Endothelial cell of umbilical vein (primary cell): Measurements from ENCODE around the gene GABRR2. TPM values are rescaled to one million over a fixed set of nuclear protein-coding genes. Genes with fewer than 3 reads are reported as not detected.

ENCODE experiments used
- BruUV-seq: library from RNA; stranded (reverse); fragments of 400-500 nt; replicated peaks from 2 replicates; lab custom pipeline; 2021; lab: Mats Ljungman, UMichigan
- CTCF ChIA-PET: fragments of 300-600, 350-600 bp; sonication (Branson Sonifier 250); formaldehyde crosslinking; loops from one replicate; lab custom pipeline; 2021; ENCODE audit warnings: antibody characterized with exemption, inconsistent platforms; lab: Charles Lee
- POLR2A ChIA-PET: fragments of 300-600, 350-600 bp; sonication (Branson Sonifier 250); formaldehyde crosslinking; loops from one replicate; lab custom pipeline; 2021; ENCODE audit warnings: antibody characterized with exemption, inconsistent platforms; lab: Charles Lee
- DNase-seq: peaks from one replicate; pipeline ENCODE4 v3.0.0-alpha.2; 2011; ENCODE audit warnings: low read depth, low spot score
- FAIRE-seq: peaks from 2 replicates; lab custom pipeline; 2011; peaks lifted over from hg19 to GRCh38; lab: Jason Lieb, UNC
- H2AFZ ChIP-seq: 2 replicates; pipeline ENCODE4 v1.6.0; 2012; ENCODE audit warnings: low read depth, low read length, control low read depth, inconsistent platforms
- H3K27ac ChIP-seq: 2 replicates; pipeline ENCODE4 v1.5.1; 2011; ENCODE audit warnings: low read depth, mild to moderate bottlenecking, control low read depth, low read length, moderate library complexity; ENCODE audit not compliant: insufficient read depth
- H3K27me3 ChIP-seq, 2 experiments: 2 replicates each; pipeline versions ENCODE4 v1.6.0 to v1.6.1; 2011; ENCODE audit warnings: low read length in 2 of 2, mixed read lengths in 1 of 2; ENCODE audit not compliant: control insufficient read depth in 2 of 2, insufficient read depth in 2 of 2
- H3K36me3 ChIP-seq, 2 experiments: 2 replicates in 1 of 2; 3 replicates in 1 of 2; pipeline ENCODE4 v1.5.1; 2011; ENCODE audit warnings: low read length in 2 of 2, mild to moderate bottlenecking in 1 of 2, moderate library complexity in 1 of 2; ENCODE audit not compliant: control insufficient read depth in 2 of 2, insufficient read depth in 2 of 2; ENCODE audit errors: extremely low read depth in 1 of 2
- H3K4me1 ChIP-seq: 3 replicates; pipeline ENCODE4 v1.5.1; 2011; ENCODE audit warnings: mild to moderate bottlenecking, low read length; ENCODE audit not compliant: control insufficient read depth, insufficient read depth; ENCODE audit errors: extremely low read depth
- H3K4me2 ChIP-seq: 2 replicates; pipeline ENCODE4 v1.6.1; 2011; ENCODE audit warnings: low read length, control low read depth, mixed read lengths; ENCODE audit not compliant: insufficient read depth
- H3K4me3 ChIP-seq, 3 experiments: fragments of 200-600 bp in 1 of 3; sonication (generic), shearing (Covaris generic) in 1 of 3; replicated peaks in 1 of 3; 2 replicates each; pipeline ENCODE4 v1.5.1; 2011 to 2016; ENCODE audit warnings: control low read depth in 3 of 3, low read length in 3 of 3, mild to moderate bottlenecking in 2 of 3, inconsistent platforms in 1 of 3, low read depth in 1 of 3, moderate library complexity in 1 of 3; ENCODE audit not compliant: insufficient read depth in 1 of 3
- H3K79me2 ChIP-seq: 2 replicates; pipeline ENCODE4 v1.6.0; 2012; ENCODE audit warnings: low read length, inconsistent platforms; ENCODE audit not compliant: control insufficient read depth, insufficient read depth
- H3K9ac ChIP-seq: replicated peaks from 2 replicates; pipeline ENCODE3; 2011; ENCODE audit warnings: low read length, control low read depth; ENCODE audit not compliant: insufficient read depth; ENCODE audit errors: extremely low read depth
- H3K9me1 ChIP-seq: replicated peaks from 3 replicates; pipeline ENCODE4 v1.6.0; 2011; ENCODE audit warnings: mild to moderate bottlenecking, low read length; ENCODE audit not compliant: control insufficient read depth, insufficient read depth; ENCODE audit errors: extremely low read depth
- H3K9me3 ChIP-seq: replicated peaks from 2 replicates; pipeline ENCODE4 v1.5.1; 2012; ENCODE audit warnings: low read length, inconsistent platforms; ENCODE audit not compliant: control insufficient read depth, insufficient read depth
- H4K20me1 ChIP-seq: replicated peaks from 2 replicates; pipeline ENCODE3; 2011; ENCODE audit warnings: mild to moderate bottlenecking, low read length; ENCODE audit not compliant: control insufficient read depth, insufficient read depth; ENCODE audit errors: extremely low read depth
- EZH2 ChIP-seq: IDR thresholded peaks from 2 replicates; pipeline ENCODE4 v1.6.1; 2012; ENCODE audit warnings: borderline replicate concordance, low read depth, mild to moderate bottlenecking, moderate library complexity, low read length, inconsistent platforms; ENCODE audit not compliant: severe bottlenecking
- FOS ChIP-seq: IDR thresholded peaks from 2 replicates; pipeline ENCODE4 v1.6.1; 2011; ENCODE audit warnings: mild to moderate bottlenecking, low read length, moderate library complexity, borderline replicate concordance; ENCODE audit not compliant: insufficient read depth
- GATA2 ChIP-seq: IDR thresholded peaks from 2 replicates; pipeline ENCODE4 v1.7.0; 2011; ENCODE audit warnings: low read depth, mild to moderate bottlenecking, moderate library complexity, mixed read lengths, low read length; ENCODE audit not compliant: insufficient read length, insufficient read depth
- JUN ChIP-seq: IDR thresholded peaks from 2 replicates; pipeline ENCODE4 v1.6.1; 2011; ENCODE audit warnings: borderline replicate concordance, low read depth; ENCODE audit not compliant: insufficient read length, insufficient read depth
- MYC ChIP-seq: IDR thresholded peaks from one replicate; pipeline ENCODE4 v1.6.1; 2011; ENCODE audit warnings: mild to moderate bottlenecking, low read depth, low read length
- POLR2A ChIP-seq: IDR thresholded peaks from 2 replicates; pipeline ENCODE4 v1.6.1; 2012; ENCODE audit warnings: low read depth, mild to moderate bottlenecking, control low read depth, low read length
- POLR2AphosphoS5 ChIP-seq: IDR thresholded peaks from 2 replicates; pipeline ENCODE4 v1.6.1; 2012; ENCODE audit warnings: low read depth, mild to moderate bottlenecking, control low read depth, low read length, moderate library complexity; ENCODE audit not compliant: insufficient read depth
- dilution Hi-C: fragments of 300-500 bp; cut with MboI; formaldehyde crosslinking; loops from one replicate; pipeline ENCODE4 v1.15.0; 2019; ENCODE audit warnings: low sequenced_read_pairs; ENCODE audit not compliant: extremely low pct_ligation_motif_present
- intact Hi-C: fragments of 100-400 bp; cut with micrococcal nuclease; formaldehyde crosslinking; loops from one replicate; pipeline ENCODE4 v1.10.0; 2022
- polyA plus RNA-seq, 4 experiments: library from polyadenylated mRNA; depleted of rRNA in 3 of 4; stranded (reverse) in 3 of 4; unstranded in 1 of 4; fragments of >200 nt; gene quantifications; 2 replicates each; pipeline versions ENCODE4 v1.2.1 to v1.2.3, GENCODE V29; 2011 to 2012; ENCODE audit warnings: missing spikeins in 1 of 4
- total RNA-seq: library from RNA; stranded (reverse); gene quantifications from 2 replicates; pipeline ENCODE4 v1.2.3, GENCODE V29; 2021
- TF ChIP-seq, protein P1 (sequence below): IDR thresholded peaks from 2 replicates; pipeline ENCODE4 v1.6.1; 2011; ENCODE audit not compliant: insufficient read depth, insufficient read length
- TF ChIP-seq, protein P2 (sequence below), 2 donors: IDR thresholded peaks; 1 replicate in 1 of 2; 2 replicates in 1 of 2; pipeline ENCODE4 v1.5.1; 2011; ENCODE audit warnings: low read length in 2 of 2, mild to moderate bottlenecking in 2 of 2, moderate library complexity in 2 of 2, control low read depth in 1 of 2, inconsistent platforms in 1 of 2, low read depth in 1 of 2; ENCODE audit not compliant: insufficient read depth in 1 of 2; ENCODE audit errors: extremely low read depth in 1 of 2

GABRR2 gene
- total and polyA plus RNA-seq, 2 donors (not counting 3 experiments of a cell fraction or from before 2014, with no cell fraction given) = 1.4 to 3.6 TPM

DNA sequence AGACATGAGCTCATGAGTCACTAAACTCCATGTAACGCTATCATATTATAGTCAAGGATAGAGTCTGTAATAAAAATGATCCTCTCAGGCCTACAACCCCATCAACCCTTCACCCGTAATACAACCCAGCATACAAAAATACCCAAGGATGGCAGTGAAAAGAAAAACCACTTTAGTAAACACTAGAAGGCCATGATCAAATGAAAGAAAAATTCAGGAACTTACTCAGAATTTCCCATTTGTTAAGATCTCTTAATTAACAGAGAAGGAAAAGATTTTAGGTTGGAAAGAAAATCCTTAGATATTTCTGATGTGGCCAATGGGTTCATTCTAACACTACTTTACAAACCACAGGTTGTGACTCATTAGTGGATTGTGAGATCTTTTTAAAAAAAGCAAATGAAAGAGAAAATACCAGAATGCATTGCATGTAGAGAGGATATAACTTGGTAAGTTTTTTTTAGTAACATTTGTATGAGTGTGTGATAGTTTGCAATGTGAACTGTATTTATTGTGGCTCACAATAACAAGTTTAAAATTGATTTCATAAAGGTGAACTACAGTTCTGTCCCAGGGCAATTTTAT lies 45.4 kb upstream of the GABRR2 start:
- Histone ChIP-seq H3K27me3 (no peaks in the 10 kb centered on the region), H4K20me1 (no peaks in the 10 kb centered on the region), H3K9me3 (no peaks in the 10 kb centered on the region), H3K79me2 (no peaks in the 10 kb centered on the region), H3K9me1 (no peaks in the 10 kb centered on the region), H2AFZ (no peak overlapping the region), H3K27ac (no peak overlapping the region), H3K4me3 (no peak overlapping the region), H3K4me1 (peaks cover 7% of the 10 kb centered on the region), H3K4me2 (no peak overlapping the region), H3K36me3 (no peaks in the 10 kb centered on the region), H3K9ac (no peak overlapping the region)
- BruUV-seq = no TSS peak
- dilution Hi-C loops = no loop called here
- FAIRE-seq = no peak
- CTCF ChIA-PET = interaction anchor here (1.4 to 2.2 kb wide), 5 partner anchors 8 to 49 kb away, joined by 4 to 12 read pairs (median 5); no protein-coding TSS in a partner anchor
- no peak for DNase-seq
- POLR2A ChIA-PET = no interaction called here
- intact Hi-C loops = no loop called here
- TF ChIP-seq POLR2A (no peak), FOS (no peak), EZH2 (no peak)
- TF ChIP-seq, protein P1, sequence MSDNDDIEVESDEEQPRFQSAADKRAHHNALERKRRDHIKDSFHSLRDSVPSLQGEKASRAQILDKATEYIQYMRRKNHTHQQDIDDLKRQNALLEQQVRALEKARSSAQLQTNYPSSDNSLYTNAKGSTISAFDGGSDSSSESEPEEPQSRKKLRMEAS = no peak

DNA sequence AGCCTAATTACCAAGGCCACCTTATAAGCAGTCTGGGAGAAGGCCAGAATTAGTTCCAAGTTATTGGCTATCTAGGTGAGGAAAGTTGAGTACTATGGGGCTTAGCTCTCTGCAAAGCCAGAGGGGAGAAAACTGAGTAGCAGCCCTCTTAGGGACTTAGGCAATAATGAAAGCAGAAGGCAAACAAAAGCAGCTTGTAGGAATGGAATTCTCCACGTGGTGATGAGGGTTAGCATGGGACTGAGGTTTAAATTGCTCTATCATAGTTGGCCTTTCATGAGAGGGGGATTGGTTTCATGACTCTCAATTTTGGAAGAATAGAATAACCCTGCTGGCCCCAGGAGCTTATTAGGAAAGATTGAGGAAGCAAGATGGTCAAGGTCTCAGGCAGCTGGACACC lies 44.5 kb upstream of the GABRR2 start:
- ChIA-PET CTCF (interaction anchor here (1.4 to 2.2 kb wide), 5 partner anchors 9 to 48 kb away, joined by 4 to 12 read pairs (median 5); no protein-coding TSS in a partner anchor), POLR2A (interaction anchor here (0.7 kb wide), 1 partner anchor 240 kb away, joined by 4 read pairs; no protein-coding TSS in a partner anchor)
- no TSS peak for BruUV-seq
- Histone ChIP-seq H3K4me3 (no peak overlapping the region), H3K4me1 (peaks cover 3% of the 10 kb centered on the region), H3K79me2 (no peaks in the 10 kb centered on the region), H3K9ac (no peak overlapping the region), H3K27ac (no peak overlapping the region), H3K27me3 (no peaks in the 10 kb centered on the region), H2AFZ (no peak overlapping the region), H4K20me1 (no peaks in the 10 kb centered on the region), H3K9me1 (no peaks in the 10 kb centered on the region), H3K36me3 (no peaks in the 10 kb centered on the region), H3K9me3 (no peaks in the 10 kb centered on the region), H3K4me2 (no peak overlapping the region)
- DNase-seq (no peak), FAIRE-seq (no peak)
- intact Hi-C loops (no loop called here), dilution Hi-C loops (no loop called here)
- TF ChIP-seq MYC (no peak), POLR2AphosphoS5 (no peak), FOS (no peak), EZH2 (no peak), GATA2 (no peak), JUN (no peak), POLR2A (no peak)
- TF ChIP-seq, protein P2, sequence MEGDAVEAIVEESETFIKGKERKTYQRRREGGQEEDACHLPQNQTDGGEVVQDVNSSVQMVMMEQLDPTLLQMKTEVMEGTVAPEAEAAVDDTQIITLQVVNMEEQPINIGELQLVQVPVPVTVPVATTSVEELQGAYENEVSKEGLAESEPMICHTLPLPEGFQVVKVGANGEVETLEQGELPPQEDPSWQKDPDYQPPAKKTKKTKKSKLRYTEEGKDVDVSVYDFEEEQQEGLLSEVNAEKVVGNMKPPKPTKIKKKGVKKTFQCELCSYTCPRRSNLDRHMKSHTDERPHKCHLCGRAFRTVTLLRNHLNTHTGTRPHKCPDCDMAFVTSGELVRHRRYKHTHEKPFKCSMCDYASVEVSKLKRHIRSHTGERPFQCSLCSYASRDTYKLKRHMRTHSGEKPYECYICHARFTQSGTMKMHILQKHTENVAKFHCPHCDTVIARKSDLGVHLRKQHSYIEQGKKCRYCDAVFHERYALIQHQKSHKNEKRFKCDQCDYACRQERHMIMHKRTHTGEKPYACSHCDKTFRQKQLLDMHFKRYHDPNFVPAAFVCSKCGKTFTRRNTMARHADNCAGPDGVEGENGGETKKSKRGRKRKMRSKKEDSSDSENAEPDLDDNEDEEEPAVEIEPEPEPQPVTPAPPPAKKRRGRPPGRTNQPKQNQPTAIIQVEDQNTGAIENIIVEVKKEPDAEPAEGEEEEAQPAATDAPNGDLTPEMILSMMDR (IDR thresholded peaks at IDR 0.05; ENCODE audit: extremely low read depth in 1 of 2, insufficient read depth in 1 of 2, low read depth in 1 of 2, low read length in 2 of 2) = no peak
- TF ChIP-seq, protein P1 = no peak
